ENCODE results near the gene GBGT1.
"Not testable (repeated sequence)": the region's sequence is repeated elsewhere in the genome, so short reads cannot be mapped to it uniquely, and the experiment has no call there.

GBGT1 gene

GRCh38 chr9:133163504-133164172 is at the start of gene GBGT1:
Gene GBGT1 (minus strand): TSS chr9:133163914. CDS start chr9:133162412, 1,502 bp downstream.
- no peak for DNase-seq (ENCODE audit: low spot score)

- DNase-seq (ENCODE audit: low spot score), result no peak
Measured at GRCh38 chr9:133210609-133211008, 46.9 kb upstream of the GBGT1 start.

- no peak for DNase-seq (ENCODE audit: low spot score)
Measured at GRCh38 chr9:133210202-133210532, 46.5 kb upstream of the GBGT1 start.

- not testable (repeated sequence) for DNase-seq (ENCODE audit: low spot score)
Measured at GRCh38 chr9:133209327-133210201, 45.9 kb upstream of the GBGT1 start.

- not testable (repeated sequence) for DNase-seq (ENCODE audit: low spot score)
Measured at GRCh38 chr9:133208880-133209300, 45.2 kb upstream of the GBGT1 start, which contains the start of gene OBP2B. Gene OBP2B (minus strand): TSS chr9:133209250. CDS start chr9:133209199, 51 bp downstream.

GRCh38 chr9:133208171-133208879 is 44.6 kb upstream of the GBGT1 start:
- DNase-seq (ENCODE audit: low spot score), result not testable (repeated sequence)

- DNase-seq (ENCODE audit: low spot score), result no peak
Measured at GRCh38 chr9:133207540-133208170, 43.9 kb upstream of the GBGT1 start.

GRCh38 chr9:133207021-133207531 is 43.4 kb upstream of the GBGT1 start:
- no peak for DNase-seq (ENCODE audit: low spot score)

- no peak for DNase-seq (ENCODE audit: low spot score)
Measured at GRCh38 chr9:133205996-133206931, 42.5 kb upstream of the GBGT1 start.

- not testable (repeated sequence) for DNase-seq (ENCODE audit: low spot score)
Measured at GRCh38 chr9:133205481-133205887, 41.8 kb upstream of the GBGT1 start.

GRCh38 chr9:133204993-133205336 is 41.3 kb upstream of the GBGT1 start:
- DNase-seq (ENCODE audit: low spot score), result no peak

- DNase-seq (ENCODE audit: low spot score), result no peak
Measured at GRCh38 chr9:133204335-133204992, 40.8 kb upstream of the GBGT1 start.

- DNase-seq (ENCODE audit: low spot score), result no peak
Measured at GRCh38 chr9:133203506-133204075, 39.9 kb upstream of the GBGT1 start.

- no peak for DNase-seq (ENCODE audit: low spot score)
Measured at GRCh38 chr9:133202688-133203453, 39.2 kb upstream of the GBGT1 start.

GRCh38 chr9:133202145-133202513 is 38.4 kb upstream of the GBGT1 start:
- DNase-seq (ENCODE audit: low spot score), result no peak

GRCh38 chr9:133201424-133202144 is 37.9 kb upstream of the GBGT1 start:
- no peak for DNase-seq (ENCODE audit: low spot score)

GRCh38 chr9:133200631-133201030 is 36.9 kb upstream of the GBGT1 start:
- no peak for DNase-seq (ENCODE audit: low spot score)

- DNase-seq (ENCODE audit: low spot score), result no peak
Measured at GRCh38 chr9:133199648-133200321, 36.1 kb upstream of the GBGT1 start.
